B cell (primary cell): ENCODE measurements around the gene HFE.

Experiments
- EZH2 ChIP-seq: IDR thresholded peaks from 2 replicates; pipeline ENCODE4 v1.6.1; 2012; ENCODE audit warnings: borderline replicate concordance, low read depth, mild to moderate bottlenecking, moderate library complexity, low read length; ENCODE audit not compliant: insufficient read depth, poor library complexity, severe bottlenecking
- TF ChIP-seq, protein P1 (sequence below): fragments of 200-600 bp; IDR thresholded peaks from one replicate; pipeline ENCODE4 v1.8.0; 2022; ENCODE audit warnings: antibody characterized with exemption, mild to moderate bottlenecking

DNA sequence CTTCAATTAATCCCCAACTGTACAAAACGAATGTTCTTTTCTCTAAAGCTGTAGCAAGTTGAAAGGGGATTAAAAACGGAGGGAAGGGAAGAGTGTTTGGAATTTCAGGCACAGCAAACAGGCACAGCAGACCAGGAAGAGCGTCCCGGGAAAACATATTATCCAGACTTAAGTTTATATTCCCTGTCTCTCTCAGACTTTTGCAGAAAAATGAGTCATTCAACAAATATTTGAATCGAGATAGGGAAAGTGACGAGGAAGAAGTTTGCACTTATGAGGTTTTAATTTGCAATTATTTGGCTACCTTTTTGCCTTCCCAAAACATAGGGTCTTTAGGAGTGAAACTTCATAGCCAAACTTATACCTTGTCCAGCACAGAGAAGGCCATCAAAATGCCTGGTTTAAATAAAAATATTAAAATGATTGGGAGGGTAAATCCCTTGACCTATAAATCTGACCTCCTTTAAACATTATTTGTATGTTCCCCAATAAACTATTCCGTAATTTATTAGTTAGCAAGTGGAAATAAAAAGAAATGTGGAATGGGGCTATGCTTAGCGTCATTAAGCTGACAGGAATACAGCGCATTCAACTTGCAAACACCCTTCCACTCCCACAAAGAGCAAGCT is 16.0 kb downstream of the HFE start:
- TF ChIP-seq, protein P1, sequence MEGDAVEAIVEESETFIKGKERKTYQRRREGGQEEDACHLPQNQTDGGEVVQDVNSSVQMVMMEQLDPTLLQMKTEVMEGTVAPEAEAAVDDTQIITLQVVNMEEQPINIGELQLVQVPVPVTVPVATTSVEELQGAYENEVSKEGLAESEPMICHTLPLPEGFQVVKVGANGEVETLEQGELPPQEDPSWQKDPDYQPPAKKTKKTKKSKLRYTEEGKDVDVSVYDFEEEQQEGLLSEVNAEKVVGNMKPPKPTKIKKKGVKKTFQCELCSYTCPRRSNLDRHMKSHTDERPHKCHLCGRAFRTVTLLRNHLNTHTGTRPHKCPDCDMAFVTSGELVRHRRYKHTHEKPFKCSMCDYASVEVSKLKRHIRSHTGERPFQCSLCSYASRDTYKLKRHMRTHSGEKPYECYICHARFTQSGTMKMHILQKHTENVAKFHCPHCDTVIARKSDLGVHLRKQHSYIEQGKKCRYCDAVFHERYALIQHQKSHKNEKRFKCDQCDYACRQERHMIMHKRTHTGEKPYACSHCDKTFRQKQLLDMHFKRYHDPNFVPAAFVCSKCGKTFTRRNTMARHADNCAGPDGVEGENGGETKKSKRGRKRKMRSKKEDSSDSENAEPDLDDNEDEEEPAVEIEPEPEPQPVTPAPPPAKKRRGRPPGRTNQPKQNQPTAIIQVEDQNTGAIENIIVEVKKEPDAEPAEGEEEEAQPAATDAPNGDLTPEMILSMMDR: no peak
- no peak for TF ChIP-seq EZH2
